Pons (tissue), 1 donor: Measurements from ENCODE around the gene GNAT1.

Experiments
- DNase-seq: peaks from one replicate; pipeline ENCODE4 v3.0.0-alpha.2; 2016; ENCODE audit warnings: low spot score

The GNAT1 gene

DNA sequence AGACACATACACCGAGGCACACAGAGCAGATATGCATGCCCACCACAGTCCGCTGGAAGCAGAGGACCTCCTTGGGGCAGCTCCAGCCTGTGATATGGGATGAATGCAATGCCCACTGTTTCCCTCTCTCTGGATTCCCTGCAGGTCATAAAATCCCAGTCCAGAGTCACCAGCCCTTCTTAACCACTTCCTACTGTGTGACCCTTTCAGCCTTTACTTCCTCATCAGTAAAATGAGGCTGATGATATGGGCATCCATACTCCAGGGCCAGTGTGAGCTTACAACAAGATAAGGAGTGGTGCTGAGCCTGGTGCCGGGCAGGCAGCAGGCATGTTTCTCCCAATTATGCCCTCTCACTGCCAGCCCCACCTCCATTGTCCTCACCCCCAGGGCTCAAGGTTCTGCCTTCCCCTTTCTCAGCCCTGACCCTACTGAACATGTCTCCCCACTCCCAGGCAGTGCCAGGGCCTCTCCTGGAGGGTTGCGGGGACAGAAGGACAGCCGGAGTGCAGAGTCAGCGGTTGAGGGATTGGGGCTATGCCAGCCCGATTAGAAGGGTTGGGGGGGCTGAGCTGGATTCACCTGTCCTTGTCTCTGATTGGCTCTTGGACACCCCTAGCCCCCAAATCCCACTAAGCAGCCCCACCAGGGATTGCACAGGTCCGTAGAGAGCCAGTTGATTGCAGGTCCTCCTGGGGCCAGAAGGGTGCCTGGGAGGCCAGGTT lies at the start of gene GNAT1:
Gene GNAT1 (plus strand): TSS at position 675 of the 725 bp plus-strand sequence. CDS start 116 bp downstream, outside the sequence.
- no peak for DNase-seq

DNA sequence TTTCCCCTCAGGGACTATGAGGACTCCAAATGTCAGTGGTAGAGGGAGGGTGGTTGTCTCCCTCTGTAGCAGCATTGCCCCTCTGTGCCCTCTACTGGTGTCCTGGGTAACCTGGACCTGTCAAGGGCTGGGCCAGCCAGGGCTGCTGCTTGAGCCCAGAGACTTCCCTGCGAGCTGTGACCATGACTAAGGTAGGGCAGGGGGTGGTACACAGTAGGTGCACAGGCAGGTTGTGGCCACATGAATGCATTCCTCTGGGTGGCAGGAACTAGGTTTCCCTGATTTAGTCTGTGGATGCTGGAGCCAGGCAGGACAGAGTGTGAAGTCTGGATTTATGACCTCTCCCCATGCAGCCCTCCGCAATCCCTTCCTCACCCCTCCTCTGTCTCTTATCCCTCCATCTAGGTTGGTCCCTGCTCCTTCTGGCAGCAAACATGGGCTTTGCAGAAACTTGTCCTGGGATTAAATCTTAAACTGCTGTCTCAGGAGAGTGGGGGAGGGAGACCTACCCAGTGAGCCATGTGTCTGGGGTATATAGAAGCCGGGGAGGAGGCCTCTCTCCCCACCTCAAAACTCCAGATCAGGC lies 45.0 kb upstream of the GNAT1 start:
- no peak for DNase-seq

DNA sequence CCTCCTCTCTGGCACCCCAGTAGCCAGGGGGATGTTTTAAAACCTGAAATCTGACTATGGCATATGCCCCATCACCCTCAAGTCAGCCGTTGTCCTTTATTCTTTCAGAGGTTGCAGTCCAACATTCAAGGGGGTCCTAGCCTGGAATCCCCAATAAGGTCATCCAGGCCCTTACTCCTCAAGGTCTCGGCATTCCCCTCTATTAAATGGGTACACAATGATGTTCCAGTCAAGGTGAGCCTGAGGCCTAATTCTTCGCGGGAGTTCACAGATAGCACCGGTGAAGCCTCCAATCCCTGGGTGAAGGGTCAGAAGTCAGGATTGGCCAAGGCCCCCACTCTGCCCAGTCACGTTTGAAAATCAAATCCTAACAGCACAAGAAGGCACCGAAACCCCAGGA lies 44.4 kb upstream of the GNAT1 start:
- DNase-seq, result no peak

DNA sequence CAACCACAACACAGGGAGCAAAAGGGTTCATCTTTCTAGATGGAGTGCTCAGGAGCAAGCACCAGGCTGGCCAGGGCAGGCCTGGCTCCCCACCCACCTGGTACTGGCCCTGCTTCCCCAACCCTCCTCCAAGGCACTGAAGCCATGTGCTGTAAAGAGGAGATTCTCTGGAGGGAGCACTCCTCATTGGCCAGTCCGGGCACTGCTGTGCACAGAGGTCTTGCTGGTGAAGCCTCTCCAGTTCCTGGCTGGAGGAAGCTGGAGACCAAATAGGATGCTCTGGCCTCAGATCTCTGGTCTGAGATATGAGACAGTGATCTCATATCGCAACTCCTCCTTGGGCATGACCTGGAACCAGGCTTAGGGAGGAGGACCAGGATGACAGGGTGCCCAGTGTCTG lies 44.0 kb upstream of the GNAT1 start:
- DNase-seq, result no peak

DNA sequence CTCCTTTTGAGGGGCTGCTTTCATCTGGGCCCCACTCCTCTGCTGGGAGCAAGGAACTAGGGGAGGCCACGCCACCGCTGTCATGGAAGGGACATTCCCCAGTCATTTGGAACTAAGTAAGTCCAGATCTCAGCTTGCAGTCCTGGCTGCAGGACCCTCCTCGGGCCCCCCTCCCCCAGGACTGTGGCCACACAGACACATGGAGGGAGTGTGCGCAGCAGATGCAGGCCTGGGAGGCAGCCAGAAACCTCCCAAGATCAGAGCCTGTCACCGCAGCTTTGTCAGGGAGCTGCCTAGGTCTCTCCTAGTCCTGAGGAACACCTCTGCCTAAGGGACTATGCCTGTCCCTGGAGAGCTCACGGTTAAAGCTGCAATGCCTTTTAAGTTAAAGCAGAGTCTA lies 43.5 kb upstream of the GNAT1 start:
- DNase-seq, result no peak

DNA sequence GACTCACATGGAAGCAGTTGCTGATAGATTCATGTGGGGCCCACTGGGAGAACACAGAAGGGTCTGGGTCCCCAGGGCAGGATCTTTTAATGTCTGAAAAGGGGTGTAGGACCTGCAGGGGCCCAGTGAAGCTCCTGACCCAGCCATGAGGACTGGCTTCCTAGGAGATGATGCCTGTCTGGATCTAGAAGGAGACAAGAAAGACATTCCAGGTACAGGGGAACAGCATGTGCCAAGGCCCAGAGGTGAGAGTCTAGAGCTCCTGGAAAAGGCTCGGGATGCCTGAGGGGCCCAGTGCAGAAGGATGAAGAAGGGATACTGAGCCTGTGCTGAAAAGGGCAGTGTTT lies 41.0 kb upstream of the GNAT1 start:
- DNase-seq, result no peak

DNA sequence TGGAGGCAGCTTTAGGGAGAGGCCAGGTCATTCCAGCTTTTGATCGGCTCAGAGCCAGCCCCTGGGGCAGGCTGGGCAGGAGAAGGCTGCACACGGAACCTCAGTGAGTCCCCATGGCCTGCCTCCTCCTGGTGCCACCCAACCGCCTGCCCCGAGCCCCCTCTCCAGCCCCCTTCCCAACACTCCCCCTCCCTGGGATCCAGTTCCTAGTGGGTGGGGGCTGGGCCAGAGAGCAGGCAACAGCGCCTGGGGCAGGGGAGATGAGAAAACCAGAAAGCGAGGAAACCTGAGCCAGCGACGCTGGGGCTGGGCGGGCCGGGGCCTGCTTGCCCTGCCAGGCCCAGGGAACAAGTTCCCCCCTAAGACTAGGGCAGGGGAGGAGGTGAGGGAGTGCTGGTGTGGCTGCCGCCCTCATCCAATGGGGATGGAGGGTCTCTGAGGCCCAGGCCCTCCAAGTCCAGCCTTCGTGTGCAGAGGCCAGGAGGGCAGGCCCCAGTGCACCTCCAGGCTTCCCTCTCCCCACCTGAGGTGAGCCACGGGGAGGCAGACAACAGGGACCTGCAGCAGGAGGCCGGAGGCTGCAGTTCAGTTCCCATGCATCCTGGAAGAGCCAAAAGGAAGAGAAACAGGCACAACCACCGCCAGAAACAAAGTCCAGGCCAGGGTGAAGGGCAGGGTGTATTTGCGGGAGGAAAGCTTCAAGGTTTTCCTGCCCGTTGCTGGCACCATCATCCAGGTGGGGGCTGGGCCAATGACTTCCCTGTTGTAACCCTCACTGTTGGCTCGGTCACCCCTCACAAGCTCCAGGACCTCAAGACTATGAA lies 40.3 kb upstream of the GNAT1 start:
- no peak for DNase-seq

DNA sequence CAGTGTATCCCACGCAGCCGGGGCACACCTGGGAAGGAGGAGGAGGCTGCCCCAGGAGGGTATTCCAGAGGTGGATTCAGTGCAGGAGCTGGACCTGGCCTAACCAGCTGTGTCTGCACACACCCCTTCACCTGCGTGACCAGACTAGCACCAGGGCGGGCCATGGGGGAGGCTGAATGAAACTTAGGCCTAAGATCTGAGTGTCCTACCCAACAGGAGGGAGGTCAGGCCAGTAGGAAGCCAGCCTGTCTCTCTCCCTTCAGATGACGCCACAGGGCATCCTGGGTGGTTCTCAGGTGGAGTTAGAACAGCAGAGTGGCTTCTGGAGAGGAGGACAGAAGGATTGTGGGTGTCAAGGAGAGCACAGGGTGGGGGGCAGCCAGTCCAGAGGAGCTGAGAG lies 39.7 kb upstream of the GNAT1 start:
- no peak for DNase-seq

DNA sequence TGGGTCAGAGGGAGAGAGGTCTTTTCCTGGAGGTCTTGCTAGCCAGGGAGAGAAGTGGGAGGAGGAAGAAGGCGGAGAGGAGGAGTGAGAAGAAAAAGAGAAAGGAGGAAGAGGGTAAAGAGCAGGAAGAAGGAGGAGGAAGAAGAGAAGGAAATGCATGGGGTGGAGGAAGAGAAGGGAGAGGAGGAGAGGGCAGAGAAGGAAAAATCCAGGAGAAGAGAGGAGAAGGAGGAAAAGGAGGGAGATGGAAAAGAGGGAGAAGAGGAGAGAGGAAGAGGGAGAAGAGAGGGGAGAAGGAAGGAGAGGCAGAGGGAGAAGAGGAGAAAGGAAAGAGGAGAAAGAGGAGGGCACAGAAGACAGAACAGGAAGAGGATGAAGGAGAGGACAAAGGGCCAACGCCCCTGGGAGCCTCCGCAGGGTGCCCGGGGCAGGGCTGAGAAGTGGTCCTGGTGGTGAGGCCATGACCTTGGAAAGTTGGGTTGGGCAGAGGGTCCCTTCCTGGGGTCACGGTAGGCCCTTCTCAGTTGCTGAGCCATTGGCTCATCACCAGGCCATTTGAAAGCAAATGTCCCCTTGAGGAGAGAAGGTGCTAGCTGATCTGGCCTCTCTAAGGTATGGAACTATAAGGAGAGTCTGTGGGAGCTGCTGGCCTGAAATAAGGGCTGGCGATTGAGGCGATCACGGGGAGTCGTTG lies 37.5 kb upstream of the GNAT1 start:
- DNase-seq, result no peak

DNA sequence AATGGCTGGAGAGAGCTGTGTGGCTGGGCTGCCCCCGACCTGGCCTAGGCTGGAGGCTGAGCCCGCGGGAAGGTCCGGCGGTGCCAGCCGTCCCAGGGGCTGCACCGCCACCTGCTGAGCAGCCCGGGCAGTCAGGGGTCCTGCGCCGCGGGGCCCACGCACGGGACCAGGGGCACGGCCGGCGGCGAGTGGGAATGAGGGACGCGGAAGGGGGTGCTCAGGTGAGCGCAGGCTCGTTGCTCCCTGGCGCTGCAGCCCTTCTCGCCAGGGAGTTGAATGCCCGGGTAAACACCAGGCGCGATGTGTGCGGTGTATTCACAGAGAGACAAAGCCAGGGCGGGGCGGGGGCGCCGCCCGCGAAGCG lies 37.0 kb upstream of the GNAT1 start:
- no peak for DNase-seq

DNA sequence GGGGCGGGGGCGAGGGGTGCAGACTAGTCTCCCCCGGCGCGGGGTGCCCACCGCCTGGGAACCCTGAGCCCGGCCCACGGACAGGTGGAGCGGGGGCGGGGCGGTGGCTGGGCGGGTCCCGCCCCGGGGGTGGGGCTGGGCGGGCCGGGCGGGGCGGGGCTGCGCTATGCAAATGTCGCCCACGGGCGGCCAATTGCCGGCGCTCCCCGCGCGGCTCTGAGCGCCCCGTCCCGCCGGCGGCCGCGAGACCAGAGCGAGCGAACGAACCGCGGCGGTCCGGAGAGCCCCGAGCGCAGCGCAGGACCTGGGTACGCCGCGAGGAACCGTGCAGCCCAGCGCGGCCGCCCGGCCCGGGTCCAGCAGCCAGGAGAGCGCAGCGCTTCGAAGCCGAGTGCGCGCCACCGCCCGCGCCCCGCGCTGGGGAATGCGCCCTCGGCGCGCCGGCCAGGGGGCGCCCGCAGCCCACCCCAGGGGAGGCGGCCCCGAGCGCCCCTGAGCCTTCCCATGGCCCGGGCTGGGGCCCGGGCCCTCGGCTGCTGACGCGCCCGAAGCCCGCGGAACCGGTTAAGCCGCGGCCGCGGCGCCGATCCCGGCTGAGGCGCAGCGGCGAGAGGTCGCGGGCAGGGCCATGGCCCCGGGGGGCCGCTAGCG lies 36.4 kb upstream of the GNAT1 start, which contains the start of gene SEMA3F:
Gene SEMA3F (plus strand): TSS at position 485 of the 651 bp plus-strand sequence. CDS start 4,299 bp downstream, outside the sequence.
- no peak for DNase-seq

DNA sequence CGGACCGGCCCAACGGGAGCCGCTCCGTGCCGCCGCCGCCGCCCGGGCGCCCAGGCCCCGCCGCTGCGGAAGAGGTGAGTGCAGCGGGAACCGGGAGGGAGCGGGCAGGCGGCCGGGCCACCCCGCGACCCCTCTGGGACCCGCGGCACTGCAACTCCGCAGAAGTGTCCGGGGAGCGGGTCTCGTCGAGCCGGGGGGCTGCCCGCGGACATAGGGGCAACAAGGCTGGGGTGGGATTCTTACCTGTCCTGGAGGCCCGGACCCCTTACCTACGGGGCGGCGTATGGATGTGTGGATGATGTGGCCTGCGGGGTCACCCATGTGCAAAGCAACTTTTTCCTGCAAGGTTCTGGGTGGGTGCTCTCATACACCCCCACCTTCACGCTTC lies 35.9 kb upstream of the GNAT1 start:
- no peak for DNase-seq

DNA sequence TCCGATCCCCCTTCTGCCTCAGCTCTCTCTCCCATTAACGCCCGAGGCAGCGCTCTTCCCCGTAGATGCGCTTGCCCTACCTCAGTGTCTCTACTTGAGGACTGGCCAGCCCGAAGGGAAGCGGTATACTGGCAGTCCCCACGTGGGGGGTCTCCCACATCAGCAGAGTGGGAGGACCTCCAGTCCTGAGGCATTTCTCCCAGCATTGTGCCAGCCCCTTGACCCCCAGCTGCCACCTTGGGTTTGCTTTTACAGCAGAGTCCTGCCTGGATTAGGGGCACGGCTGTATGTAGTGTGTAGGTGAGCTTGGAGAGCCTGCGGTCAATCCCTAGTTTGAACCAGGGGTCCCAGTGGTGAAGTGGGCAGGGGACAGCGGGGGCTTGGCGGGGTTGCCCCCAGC lies 35.5 kb upstream of the GNAT1 start:
- DNase-seq, result no peak

DNA sequence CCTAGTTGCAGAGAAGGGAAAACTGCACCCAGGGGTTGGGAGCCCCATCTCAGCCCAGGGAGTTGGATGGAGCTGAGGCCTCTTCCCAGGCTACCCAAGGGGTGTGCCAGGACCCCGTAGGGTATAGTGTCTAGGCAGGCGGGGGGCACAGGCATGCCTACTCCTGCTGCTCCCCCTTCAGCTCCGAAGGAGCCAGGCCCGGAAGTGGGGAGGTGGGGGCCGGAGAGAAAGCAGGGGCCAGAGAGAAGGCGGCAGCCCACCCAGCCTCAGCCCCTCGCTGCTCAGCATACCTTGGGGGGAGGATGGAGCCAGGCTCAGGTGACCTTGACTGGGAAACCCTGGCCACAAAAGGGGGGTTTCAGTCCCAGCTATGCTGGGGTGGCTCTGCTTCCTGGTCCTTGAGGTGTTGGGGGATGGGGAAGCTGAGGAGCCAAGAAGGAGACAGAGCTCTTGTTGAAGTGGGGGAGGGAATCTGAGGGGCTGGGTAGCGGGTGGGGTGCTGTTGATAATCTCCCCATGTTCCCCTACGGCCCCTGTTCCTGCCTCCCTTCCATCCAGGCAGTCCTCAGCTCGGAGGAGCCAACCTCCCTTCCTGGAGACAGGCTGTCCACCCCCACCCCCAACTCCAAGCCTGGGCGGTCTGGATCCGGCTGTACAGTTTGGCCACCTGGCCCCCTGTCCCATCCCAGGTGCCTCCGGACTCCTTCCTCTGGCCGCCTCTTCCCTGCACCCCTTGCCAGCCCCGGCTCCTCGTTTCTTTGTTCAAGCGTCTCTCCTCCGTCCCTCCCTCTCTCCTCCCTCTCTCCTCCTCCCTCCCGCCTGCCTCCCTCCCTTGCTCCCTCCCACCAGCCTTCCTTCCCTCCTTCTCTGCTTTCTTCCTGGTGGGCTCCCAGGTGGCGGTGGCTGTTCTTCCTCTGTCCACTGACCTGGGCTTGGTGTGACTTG lies 34.6 kb upstream of the GNAT1 start:
- DNase-seq, result no peak

DNA sequence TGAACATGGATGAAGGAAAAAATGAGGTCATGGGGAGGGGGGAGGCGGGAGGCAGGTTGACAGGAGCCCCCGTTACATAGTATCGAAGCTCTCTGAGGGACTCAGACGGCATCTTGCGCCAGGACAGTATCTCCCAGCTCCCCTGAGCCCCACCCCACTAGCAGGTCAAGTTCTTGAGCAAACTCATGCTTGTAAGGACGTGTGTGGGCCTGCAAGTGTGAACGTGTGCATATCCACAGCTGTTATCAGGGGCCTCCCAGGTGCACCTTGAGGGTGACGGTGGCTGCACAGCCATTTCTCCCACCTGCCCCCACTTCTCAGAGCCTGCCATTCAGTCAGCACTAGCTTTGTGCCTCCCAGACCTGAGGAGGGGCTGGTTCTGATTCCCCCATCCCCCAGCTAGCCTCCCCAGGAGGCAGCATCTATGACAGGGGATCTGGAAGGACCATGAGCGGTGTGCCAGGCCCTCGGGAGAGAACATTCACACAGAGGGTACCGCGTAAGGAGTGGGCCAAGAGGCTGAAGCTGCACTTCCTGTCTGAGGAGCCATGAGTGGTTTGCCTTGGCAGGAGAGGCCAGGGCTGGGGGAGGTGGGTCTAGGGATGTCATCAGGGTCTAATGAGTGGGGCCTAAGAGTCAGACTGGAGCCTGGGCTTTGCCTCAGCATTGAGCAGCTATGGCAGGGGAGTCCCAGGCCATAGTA lies 33.4 kb upstream of the GNAT1 start:
- DNase-seq, result no peak

DNA sequence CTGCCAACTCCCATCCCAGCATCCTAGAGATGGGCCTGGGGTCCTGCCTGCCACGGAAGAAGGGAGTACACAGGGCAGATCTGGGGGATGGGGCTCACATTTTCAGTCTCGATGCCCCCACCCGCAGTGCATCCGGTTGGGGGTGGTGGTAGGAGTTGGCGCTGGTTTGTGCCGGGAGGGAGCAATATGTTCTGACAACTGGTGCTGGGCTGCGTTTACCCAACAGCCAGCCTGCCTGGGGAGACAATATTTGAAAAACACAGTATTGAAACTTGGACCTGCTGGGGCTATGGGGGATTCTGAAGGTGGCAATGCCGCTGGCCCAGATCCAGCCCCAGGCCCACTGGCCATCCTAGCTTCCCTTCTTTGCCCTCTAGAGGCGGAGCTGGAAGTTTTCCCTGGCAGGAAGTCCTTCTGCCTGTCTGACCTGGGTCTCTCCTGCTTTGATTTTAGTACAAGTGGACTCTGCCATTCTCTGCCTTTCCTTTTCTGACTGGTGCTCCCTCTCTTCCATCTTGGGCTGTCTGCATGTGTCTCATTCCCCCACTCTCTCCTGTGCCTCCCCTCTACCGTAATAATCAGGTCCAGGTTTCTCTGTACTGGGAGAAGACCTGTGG lies 32.8 kb upstream of the GNAT1 start:
- DNase-seq, result no peak

DNA sequence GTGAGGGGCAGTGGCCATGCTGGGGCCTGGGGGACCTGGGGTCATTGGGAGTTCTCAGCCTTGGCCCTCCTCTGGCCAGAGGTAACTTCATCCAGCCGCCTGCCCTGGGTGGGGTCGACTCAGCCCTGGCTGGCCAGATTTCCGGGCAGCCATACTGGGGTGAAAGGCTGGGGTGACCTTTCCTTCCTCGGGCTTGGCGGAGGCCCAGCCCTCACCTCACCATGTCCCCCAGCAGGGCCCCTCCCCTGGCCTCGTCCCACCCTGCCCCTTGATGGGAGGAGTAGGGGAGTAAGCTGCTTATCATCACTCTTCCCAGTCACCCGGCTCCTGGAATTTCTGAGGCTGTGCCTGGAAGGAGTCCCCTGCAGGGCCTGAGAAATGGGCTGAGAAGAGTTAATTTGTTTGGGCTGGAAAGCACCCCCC lies 30.8 kb upstream of the GNAT1 start:
- DNase-seq, result no peak

DNA sequence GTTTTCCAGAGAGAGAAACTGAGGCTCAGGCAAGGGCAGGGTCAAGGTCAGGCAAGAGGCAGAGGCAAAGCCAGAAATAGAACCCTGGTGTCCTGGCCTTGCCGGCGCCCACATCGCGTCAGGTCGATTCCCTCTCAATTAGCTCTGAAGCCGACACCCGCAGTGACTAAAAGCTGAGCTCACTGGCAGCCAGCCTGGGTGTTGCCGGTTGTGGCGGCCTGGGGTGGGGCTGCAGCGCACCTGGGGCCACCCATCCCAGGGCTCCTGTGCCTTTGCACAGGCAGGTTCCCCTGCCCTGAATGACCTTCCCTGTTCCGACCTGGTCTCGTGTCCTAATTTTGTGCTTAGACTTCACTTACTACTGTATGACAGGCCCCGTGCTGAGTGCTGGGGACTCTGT lies 30.1 kb upstream of the GNAT1 start:
- no peak for DNase-seq

DNA sequence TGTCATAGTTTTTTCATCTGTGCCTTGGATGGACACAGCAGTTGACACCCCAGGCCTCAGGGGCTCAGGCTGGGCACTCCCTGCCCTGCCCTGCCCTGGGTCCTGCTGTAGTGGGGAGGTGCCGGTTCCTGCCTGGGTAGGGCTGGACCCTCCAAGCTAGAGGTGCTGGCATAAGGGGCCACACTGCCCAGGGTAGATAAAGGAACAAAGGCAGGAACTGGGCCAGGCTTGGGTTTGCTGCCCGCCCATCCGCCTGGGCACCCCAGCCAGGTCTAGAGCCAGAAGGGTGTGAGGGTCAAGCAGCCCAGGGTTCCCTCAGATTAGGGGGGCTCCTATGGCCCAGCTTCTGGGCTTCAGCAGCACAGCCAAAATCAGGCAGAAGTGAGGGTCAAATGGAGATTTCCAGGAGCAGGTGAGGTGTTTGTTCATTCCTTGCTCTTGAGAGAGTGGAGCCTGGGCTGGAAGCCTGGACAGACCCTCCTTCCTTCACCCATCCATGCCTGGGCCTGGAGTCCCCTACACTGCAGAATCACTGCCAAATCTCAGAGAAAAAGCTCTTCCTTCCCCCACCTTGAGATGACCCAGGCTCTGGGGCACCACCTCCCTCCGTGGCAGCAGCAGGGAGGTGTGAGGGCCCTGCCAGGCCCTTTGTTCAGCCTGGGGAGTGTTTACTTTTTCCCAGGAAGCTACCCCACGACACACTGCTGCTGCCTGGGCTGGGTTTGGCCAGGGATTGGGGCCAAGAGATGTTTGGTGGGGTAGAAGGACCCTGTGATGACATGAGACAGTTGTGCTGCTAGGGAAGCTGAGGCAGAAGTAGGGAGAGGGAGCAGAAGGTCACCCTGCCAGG lies 29.2 kb upstream of the GNAT1 start:
- DNase-seq, result no peak
